AG10803 (cell line): ENCODE measurements around the gene AFAP1.

Experiments used
- DNase-seq: peaks from one replicate; pipeline ENCODE4 v3.0.0; 2010; ENCODE audit warnings: low read depth
- H3K4me3 ChIP-seq: 2 replicates; pipeline ENCODE4 v1.5.1; 2011; ENCODE audit warnings: mild to moderate bottlenecking, low read length, control low read depth
- CTCF ChIP-seq: conservative IDR thresholded peaks from 2 replicates; pipeline ENCODE4 v1.5.1; 2011; ENCODE audit warnings: mild to moderate bottlenecking, low read length, control low read depth, inconsistent platforms

AFAP1 gene

GRCh38 chr4:7830747-7831146 lies 108.9 kb downstream of the AFAP1 start:
- no peak for TF ChIP-seq CTCF
- no peak for DNase-seq
- no peak overlapping the region for H3K4me3 ChIP-seq

- H3K4me3 ChIP-seq = no peak overlapping the region
- no peak for DNase-seq
- TF ChIP-seq CTCF = no peak
Observed at GRCh38 chr4:7829652-7830580, 109.7 kb downstream of the AFAP1 start.

GRCh38 chr4:7828793-7829301 lies 110.8 kb downstream of the AFAP1 start:
- TF ChIP-seq CTCF = no peak
- peak; percentile 76 for DNase-seq
- no peak overlapping the region; the same call in 1 of the 2 replicates for H3K4me3 ChIP-seq

- peak; percentile 100 for DNase-seq
- no peak for TF ChIP-seq CTCF
- peak overlapping the region; percentile 52 for H3K4me3 ChIP-seq
Observed at GRCh38 chr4:7828011-7828720, 111.5 kb downstream of the AFAP1 start.

- peak overlapping the region; percentile 52 for H3K4me3 ChIP-seq
- DNase-seq = peak; percentile 77
- no peak for TF ChIP-seq CTCF
Observed at GRCh38 chr4:7827566-7827965, 112.1 kb downstream of the AFAP1 start.

GRCh38 chr4:7826909-7827306 lies 112.8 kb downstream of the AFAP1 start:
- no peak for DNase-seq
- no peak overlapping the region for H3K4me3 ChIP-seq
- no peak for TF ChIP-seq CTCF
